Renal cortex interstitium (tissue), 11 donors: ENCODE data around the gene REEP5. TPM values are rescaled to one million over a fixed set of nuclear protein-coding genes. Genes with fewer than 3 reads are reported as not detected.
A peak's percentile ranks its signal among the peaks of the same experiment; 100 is the strongest.

ENCODE experiments used
- DNase-seq, 11 donors: peaks; one replicate each; pipeline ENCODE4 v3.0.0-alpha.2; 2013; ENCODE audit warnings: low read depth in 9 of 11, low spot score in 4 of 11; ENCODE audit errors: extremely low read depth in 1 of 11
- polyA plus RNA-seq, 3 donors: library from polyadenylated mRNA; unstranded; fragments of 120-200 nt; gene quantifications; one replicate each; pipeline ENCODE4 v1.2.1, GENCODE V29; 2013; ENCODE audit not compliant: insufficient read length in 3 of 3

The REEP5 gene
- polyA plus RNA-seq, 3 donors = 96.7 to 112 (median 111) TPM

- no peak for DNase-seq
Measured at GRCh38 chr5:112948458-112948857, 26.4 kb upstream of the REEP5 start.

- DNase-seq = no peak
Measured at GRCh38 chr5:112940670-112941069, 18.6 kb upstream of the REEP5 start.

- DNase-seq = no peak
Measured at GRCh38 chr5:112938286-112938685, 16.3 kb upstream of the REEP5 start.

- DNase-seq = no peak
Measured at GRCh38 chr5:112935675-112936074, 13.6 kb upstream of the REEP5 start.

- DNase-seq = no peak
Measured at GRCh38 chr5:112934366-112934663, 12.3 kb upstream of the REEP5 start.

GRCh38 chr5:112933651-112934365, 11.8 kb upstream of the REEP5 start:
- DNase-seq = no peak

- DNase-seq = no peak
Measured at GRCh38 chr5:112933105-112933504, 11.1 kb upstream of the REEP5 start.

GRCh38 chr5:112931473-112931872, 9.4 kb upstream of the REEP5 start:
- DNase-seq = no peak

GRCh38 chr5:112930082-112930344, 8.0 kb upstream of the REEP5 start:
- DNase-seq = no peak

GRCh38 chr5:112929336-112930081, 7.5 kb upstream of the REEP5 start:
- no peak for DNase-seq

- no peak for DNase-seq
Measured at GRCh38 chr5:112923988-112924387, 2.0 kb upstream of the REEP5 start.

GRCh38 chr5:112923148-112923917, 1.3 kb upstream of the REEP5 start:
- DNase-seq = no peak

GRCh38 chr5:112921026-112921832, 798 bp downstream of the REEP5 start:
- peak; percentile 46 to 65 (median 60) for DNase-seq

GRCh38 chr5:112919972-112920371, 2.1 kb downstream of the REEP5 start:
- DNase-seq = no peak

- no peak for DNase-seq
Measured at GRCh38 chr5:112918679-112919078, 3.3 kb downstream of the REEP5 start.

- no peak for DNase-seq
Measured at GRCh38 chr5:112918136-112918535, 3.9 kb downstream of the REEP5 start.

- no peak for DNase-seq
Measured at GRCh38 chr5:112917453-112917995, 4.5 kb downstream of the REEP5 start.

GRCh38 chr5:112915831-112916230, 6.2 kb downstream of the REEP5 start:
- DNase-seq = no peak

GRCh38 chr5:112914584-112914983, 7.4 kb downstream of the REEP5 start:
- DNase-seq = no peak
